Measurements from ENCODE around the gene NPPC. TPM values are rescaled to one million over a fixed set of nuclear protein-coding genes. Genes with fewer than 3 reads are reported as not detected.
A peak's percentile ranks its signal among the peaks of the same experiment; 100 is the strongest.

NPPC gene
- total RNA-seq, 4 donors from 2014 or later, result not detected

- H3K9me3 ChIP-seq, result no peaks in the 10 kb centered on the region
- peaks cover 30% of the 10 kb centered on the region for H3K27me3 ChIP-seq
- TF ChIP-seq POLR2A (IDR thresholded peaks at IDR 0.05), result no peak
- no peaks in the 10 kb centered on the region for H3K36me3 ChIP-seq
- H3K27ac ChIP-seq, result no peak overlapping the region
- peak in 1 of 2 donors; percentile 43 for DNase-seq (ENCODE audit: low spot score in 2 of 2)
- 85% methylated on average over 3 of the region's 3 CpGs for WGBS
- no peaks in the 10 kb centered on the region for H3K4me1 ChIP-seq
- no peak overlapping the region for H3K4me3 ChIP-seq
Observed at GRCh38 chr2:231932711-231932970, 6.4 kb upstream of the NPPC start.

GRCh38 chr2:231931481-231931915 lies 5.3 kb upstream of the NPPC start:
- Histone ChIP-seq H3K27ac (no peak overlapping the region), H3K9me3 (no peaks in the 10 kb centered on the region), H3K27me3 (peaks cover 41% of the 10 kb centered on the region), H3K4me1 (peaks cover 7% of the 10 kb centered on the region), H3K4me3 (no peak overlapping the region), H3K36me3 (no peaks in the 10 kb centered on the region)
- peak; percentile 21 to 31 for DNase-seq (ENCODE audit: low spot score in 2 of 2)
- TF ChIP-seq EP300 (IDR thresholded peaks at IDR 0.05) (no peak), POLR2AphosphoS5 (IDR thresholded peaks at IDR 0.05) (no peak), CTCF (IDR thresholded peaks at IDR 0.05) (no peak), POLR2A (IDR thresholded peaks at IDR 0.05) (no peak)
- WGBS, result 83% methylated on average over 7 of the region's 7 CpGs

- Histone ChIP-seq H3K4me3 (no peak overlapping the region), H3K27me3 (peaks cover 49% of the 10 kb centered on the region), H3K4me1 (peaks cover 15% of the 10 kb centered on the region), H3K9me3 (no peaks in the 10 kb centered on the region), H3K36me3 (no peaks in the 10 kb centered on the region), H3K27ac (no peak overlapping the region)
- TF ChIP-seq CTCF (IDR thresholded peaks at IDR 0.05) (no peak), POLR2A (IDR thresholded peaks at IDR 0.05) (no peak), EP300 (IDR thresholded peaks at IDR 0.05) (no peak), POLR2AphosphoS5 (IDR thresholded peaks at IDR 0.05) (no peak)
- DNase-seq (ENCODE audit: low spot score in 2 of 2), result peak; percentile 42 to 63
- 64% methylated on average over 4 of the region's 8 CpGs for WGBS
Observed at GRCh38 chr2:231930593-231931281, 4.5 kb upstream of the NPPC start.

- H3K27ac ChIP-seq, result no peak overlapping the region
- WGBS, result 56% methylated on average over 11 of the region's 11 CpGs
- TF ChIP-seq CTCF (IDR thresholded peaks at IDR 0.05) (no peak), EP300 (IDR thresholded peaks at IDR 0.05) (no peak), POLR2A (IDR thresholded peaks at IDR 0.05) (no peak), POLR2AphosphoS5 (IDR thresholded peaks at IDR 0.05) (no peak)
- H3K27me3 ChIP-seq, result peaks cover 54% of the 10 kb centered on the region
- peak; percentile 37 to 42 for DNase-seq (ENCODE audit: low spot score in 2 of 2)
- H3K36me3 ChIP-seq, result no peaks in the 10 kb centered on the region
- no peak overlapping the region for H3K4me3 ChIP-seq
- H3K4me1 ChIP-seq, result peaks cover 21% of the 10 kb centered on the region
- no peaks in the 10 kb centered on the region for H3K9me3 ChIP-seq
Observed at GRCh38 chr2:231929961-231930592, 3.9 kb upstream of the NPPC start.

GRCh38 chr2:231928901-231929725 lies 2.9 kb upstream of the NPPC start:
- peaks cover 25% of the 10 kb centered on the region for H3K4me1 ChIP-seq
- 87% methylated on average over 11 of the region's 11 CpGs for WGBS
- TF ChIP-seq POLR2A (IDR thresholded peaks at IDR 0.05) (no peak), POLR2AphosphoS5 (IDR thresholded peaks at IDR 0.05) (no peak), EP300 (IDR thresholded peaks at IDR 0.05) (no peak), CTCF (IDR thresholded peaks at IDR 0.05) (no peak)
- H3K36me3 ChIP-seq, result no peaks in the 10 kb centered on the region
- H3K4me3 ChIP-seq, result no peak overlapping the region
- peak; percentile 27 to 45 for DNase-seq (ENCODE audit: low spot score in 2 of 2)
- H3K27ac ChIP-seq, result no peak overlapping the region
- H3K27me3 ChIP-seq, result peaks cover 63% of the 10 kb centered on the region
- H3K9me3 ChIP-seq, result no peaks in the 10 kb centered on the region
